SK-N-SH treated with all-trans-retinoic acid at 6 μM for 48 hours (cell line): ENCODE results near the gene GAMT.

Experiments used
- BACH2 ChIP-seq: fragments of 250-450 bp; sonication (Bioruptor Pico); IDR thresholded peaks from 2 replicates; pipeline ENCODE4 v1.9.0; 2021; ENCODE audit warnings: mild to moderate bottlenecking, borderline replicate concordance
- ISL1 ChIP-seq: fragments of 250-450 bp; sonication (Bioruptor Pico); IDR thresholded peaks from 2 replicates; pipeline ENCODE4 v2.1.2; 2022; ENCODE audit warnings: mild to moderate bottlenecking, moderate library complexity
- RARB ChIP-seq: fragments of 250-450 bp; sonication (Bioruptor Pico); IDR thresholded peaks from 2 replicates; pipeline ENCODE4 v1.8.0; 2021; ENCODE audit warnings: mild to moderate bottlenecking, moderate library complexity
- SNAI2 ChIP-seq: fragments of 250-450 bp; sonication (Bioruptor Pico); IDR thresholded peaks from 2 replicates; pipeline ENCODE4 v1.5.0; 2020; ENCODE audit warnings: mild to moderate bottlenecking, moderate library complexity
- TCF4 ChIP-seq: fragments of 250-450 bp; sonication (Bioruptor Pico); IDR thresholded peaks from 2 replicates; pipeline ENCODE4 v1.8.0; 2021; ENCODE audit warnings: mild to moderate bottlenecking, moderate library complexity, borderline replicate concordance
- ZC3H10 ChIP-seq: fragments of 250-450 bp; sonication (Bioruptor Pico); IDR thresholded peaks from 2 replicates; pipeline ENCODE4 v1.5.1; 2021; ENCODE audit warnings: mild to moderate bottlenecking, moderate library complexity
- ZFP3 ChIP-seq: fragments of 250-450 bp; sonication (Bioruptor Pico); IDR thresholded peaks from 2 replicates; pipeline ENCODE4 v1.5.0; 2020; ENCODE audit warnings: mild to moderate bottlenecking, moderate library complexity
- ZNF70 ChIP-seq: fragments of 450-650 bp; formaldehyde crosslinking; IDR thresholded peaks from 2 replicates; pipeline ENCODE4 v1.5.0; 2020; ENCODE audit warnings: mild to moderate bottlenecking, moderate library complexity
- TF ChIP-seq, protein P1 (sequence below): fragments of 250-450 bp; sonication (Bioruptor Pico); IDR thresholded peaks from 2 replicates; pipeline ENCODE4 v1.8.0; 2020; ENCODE audit warnings: mild to moderate bottlenecking, moderate library complexity, borderline replicate concordance
- TF ChIP-seq, protein P2 (sequence below): fragments of 250-450 bp; sonication (Bioruptor Pico); IDR thresholded peaks from 2 replicates; pipeline ENCODE4 v1.5.1; 2020; ENCODE audit warnings: low read depth, mild to moderate bottlenecking, moderate library complexity

DNA sequence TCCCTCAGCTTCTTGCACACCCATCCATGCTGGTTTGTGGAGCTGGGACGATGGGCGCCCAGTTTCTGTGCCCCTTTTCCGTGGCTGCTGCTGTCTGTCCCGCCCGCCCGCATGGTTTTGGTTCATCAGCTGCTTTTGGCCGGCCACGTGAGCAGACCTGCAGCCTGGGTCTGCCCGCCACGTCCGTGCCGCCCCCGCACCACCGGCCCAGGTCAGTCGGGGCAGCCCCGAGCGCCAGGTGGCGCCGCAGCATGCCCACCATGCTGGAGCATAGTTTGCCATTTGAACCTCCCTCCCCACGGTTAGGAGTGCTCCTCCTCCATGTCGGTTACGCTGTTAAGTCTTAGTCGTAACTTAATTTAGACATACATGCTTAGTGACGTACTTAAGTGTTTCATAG lies 21.6 kb upstream of the GAMT start:
- TF ChIP-seq, protein P1, sequence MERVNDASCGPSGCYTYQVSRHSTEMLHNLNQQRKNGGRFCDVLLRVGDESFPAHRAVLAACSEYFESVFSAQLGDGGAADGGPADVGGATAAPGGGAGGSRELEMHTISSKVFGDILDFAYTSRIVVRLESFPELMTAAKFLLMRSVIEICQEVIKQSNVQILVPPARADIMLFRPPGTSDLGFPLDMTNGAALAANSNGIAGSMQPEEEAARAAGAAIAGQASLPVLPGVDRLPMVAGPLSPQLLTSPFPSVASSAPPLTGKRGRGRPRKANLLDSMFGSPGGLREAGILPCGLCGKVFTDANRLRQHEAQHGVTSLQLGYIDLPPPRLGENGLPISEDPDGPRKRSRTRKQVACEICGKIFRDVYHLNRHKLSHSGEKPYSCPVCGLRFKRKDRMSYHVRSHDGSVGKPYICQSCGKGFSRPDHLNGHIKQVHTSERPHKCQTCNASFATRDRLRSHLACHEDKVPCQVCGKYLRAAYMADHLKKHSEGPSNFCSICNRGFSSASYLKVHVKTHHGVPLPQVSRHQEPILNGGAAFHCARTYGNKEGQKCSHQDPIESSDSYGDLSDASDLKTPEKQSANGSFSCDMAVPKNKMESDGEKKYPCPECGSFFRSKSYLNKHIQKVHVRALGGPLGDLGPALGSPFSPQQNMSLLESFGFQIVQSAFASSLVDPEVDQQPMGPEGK (CRISPR knock-in tag), result no peak
- TF ChIP-seq ZC3H10 (CRISPR knock-in tag) (no peak), TCF4 (CRISPR knock-in tag) (no peak), BACH2 (CRISPR knock-in tag) (no peak), ZFP3 (CRISPR knock-in tag) (no peak), ISL1 (CRISPR knock-in tag) (no peak), RARB (CRISPR knock-in tag) (no peak), SNAI2 (CRISPR knock-in tag) (no peak), ZNF70 (CRISPR knock-in tag) (no peak)
- TF ChIP-seq, protein P2, sequence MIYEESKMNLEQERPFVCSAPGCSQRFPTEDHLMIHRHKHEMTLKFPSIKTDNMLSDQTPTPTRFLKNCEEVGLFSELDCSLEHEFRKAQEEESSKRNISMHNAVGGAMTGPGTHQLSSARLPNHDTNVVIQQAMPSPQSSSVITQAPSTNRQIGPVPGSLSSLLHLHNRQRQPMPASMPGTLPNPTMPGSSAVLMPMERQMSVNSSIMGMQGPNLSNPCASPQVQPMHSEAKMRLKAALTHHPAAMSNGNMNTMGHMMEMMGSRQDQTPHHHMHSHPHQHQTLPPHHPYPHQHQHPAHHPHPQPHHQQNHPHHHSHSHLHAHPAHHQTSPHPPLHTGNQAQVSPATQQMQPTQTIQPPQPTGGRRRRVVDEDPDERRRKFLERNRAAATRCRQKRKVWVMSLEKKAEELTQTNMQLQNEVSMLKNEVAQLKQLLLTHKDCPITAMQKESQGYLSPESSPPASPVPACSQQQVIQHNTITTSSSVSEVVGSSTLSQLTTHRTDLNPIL, result no peak
